Measurements from ENCODE around the gene NHSL2. TPM values are rescaled to one million over a fixed set of nuclear protein-coding genes. Genes with fewer than 3 reads are reported as not detected.
A peak's percentile ranks its signal among the peaks of the same experiment; 100 is the strongest.
"Not testable (repeated sequence)": the region's sequence is repeated elsewhere in the genome, so short reads cannot be mapped to it uniquely, and the experiment has no call there.

The NHSL2 gene
- total and polyA plus RNA-seq, 7 experiments from 2014 or later = 0.18 to 17.0 (median 0.54) TPM

GRCh38 chrX:71873459-71873833 lies 37.2 kb upstream of the NHSL2 start:
- Histone ChIP-seq H3K9me3 (ENCODE audit: control insufficient read depth in 2 of 3, low read length in 3 of 3) (no peaks in the 10 kb centered on the region), H3K4me1 (ENCODE audit: control insufficient read depth in 2 of 2, insufficient read depth in 2 of 2, low read length in 2 of 2) (no peaks in the 10 kb centered on the region), H3K27me3 (ENCODE audit: control insufficient read depth in 2 of 2, insufficient read depth in 2 of 2, low read length in 2 of 2) (no peaks in the 10 kb centered on the region), H3K27ac (ENCODE audit: low read depth, low read length) (no peak overlapping the region), H3K4me3 (ENCODE audit: low read length) (no peak overlapping the region), H3K36me3 (ENCODE audit: control insufficient read depth in 2 of 3, insufficient read depth in 3 of 3, low read length in 3 of 3) (no peaks in the 10 kb centered on the region)
- Mint-ChIP-seq H3K27ac (no peak overlapping the region), H3K9me3 (peaks cover 0 to 10% (median 0%) of the 10 kb centered on the region in 11 donors), H3K4me1 (peaks cover 0 to 7% (median 0%) of the 10 kb centered on the region in 7 donors), H3K27me3 (peaks cover 3 to 19% (median 15%) of the 10 kb centered on the region in 5 donors), H3K4me3 (no peak overlapping the region), H3K36me3 (no peaks in the 10 kb centered on the region)
- ChIA-PET POLR2A (no interaction called here), CTCF (no interaction called here)
- intact Hi-C loops (cut with micrococcal nuclease) = no loop called here
- ATAC-seq (no peak), DNase-seq (no peak)

DNA sequence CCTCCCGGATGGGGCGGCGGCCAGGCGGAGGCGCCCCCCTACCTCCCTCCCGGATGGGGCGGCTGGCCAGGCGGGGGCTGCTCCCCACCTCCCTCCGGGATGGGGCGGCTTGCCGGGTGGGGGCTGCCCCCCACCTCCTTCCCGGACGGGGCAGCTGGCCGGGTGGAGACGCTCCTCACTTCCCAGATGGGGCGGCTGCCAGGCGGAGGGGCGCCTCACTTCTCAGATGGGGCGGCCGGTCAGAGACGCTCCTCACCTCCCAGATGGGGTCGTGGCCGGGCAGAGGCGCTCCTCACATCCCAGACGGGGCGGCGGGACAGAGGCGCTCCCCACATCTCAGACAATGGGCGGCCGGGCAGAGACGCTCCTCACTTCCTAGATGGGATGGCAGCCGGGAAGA lies 33.8 kb upstream of the NHSL2 start:
- POLR2A ChIA-PET; DNase-seq; H3K36me3 Mint-ChIP-seq; H3K9me3 ChIP-seq (ENCODE audit: control insufficient read depth in 2 of 3, low read length in 3 of 3); H3K27ac ChIP-seq (ENCODE audit: low read depth, low read length); H3K36me3 ChIP-seq (ENCODE audit: control insufficient read depth in 2 of 3, insufficient read depth in 3 of 3, low read length in 3 of 3); H3K4me1 Mint-ChIP-seq; ATAC-seq; H3K27me3 ChIP-seq (ENCODE audit: control insufficient read depth in 2 of 2, insufficient read depth in 2 of 2, low read length in 2 of 2); H3K4me1 ChIP-seq (ENCODE audit: control insufficient read depth in 2 of 2, insufficient read depth in 2 of 2, low read length in 2 of 2); H3K27ac Mint-ChIP-seq; H3K4me3 ChIP-seq (ENCODE audit: low read length); H3K4me3 Mint-ChIP-seq; CTCF ChIA-PET; intact Hi-C loops (cut with micrococcal nuclease): not testable (repeated sequence)
- Mint-ChIP-seq H3K27me3 (peaks cover 0 to 20% (median 13%) of the 10 kb centered on the region in 5 donors), H3K9me3 (peaks cover 0 to 14% (median 2%) of the 10 kb centered on the region in 11 donors)

DNA sequence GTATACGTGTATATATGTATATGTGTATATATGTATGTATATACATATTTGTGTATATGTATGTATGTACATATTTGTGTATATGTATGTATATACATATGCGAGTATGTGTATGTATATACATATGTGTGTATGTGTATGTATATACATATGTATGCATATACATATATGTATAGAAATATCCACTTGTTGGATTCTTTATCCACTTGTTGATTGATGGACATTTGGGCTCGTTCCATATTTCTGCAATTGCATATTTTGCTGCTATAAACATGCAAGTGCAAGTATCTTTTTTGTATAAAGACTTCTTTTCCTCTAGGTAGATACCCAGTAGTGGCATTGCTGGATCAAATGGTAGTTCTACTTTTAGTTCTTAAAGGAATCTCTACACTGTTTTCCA lies 25.5 kb upstream of the NHSL2 start:
- CTCF ChIA-PET = no interaction called here
- H3K36me3 Mint-ChIP-seq = no peaks in the 10 kb centered on the region

GRCh38 chrX:71895607-71896006 lies 15.0 kb upstream of the NHSL2 start:
- DNase-seq = no peak
- Mint-ChIP-seq H3K27ac (no peak overlapping the region), H3K4me3 (no peak overlapping the region), H3K9me3 (peaks cover 0 to 3% (median 0%) of the 10 kb centered on the region in 11 donors), H3K36me3 (no peaks in the 10 kb centered on the region), H3K27me3 (peaks cover 0 to 8% (median 3%) of the 10 kb centered on the region in 5 donors), H3K4me1 (peaks cover 0 to 6% (median 0%) of the 10 kb centered on the region in 7 donors)
- intact Hi-C loops (cut with micrococcal nuclease) = no loop called here
- ChIA-PET CTCF (interaction anchor here (0.6 kb wide), 1 partner anchor 504 kb away, joined by 3 read pairs; no protein-coding TSS in a partner anchor), POLR2A (no interaction called here)
- Histone ChIP-seq H3K9me3 (ENCODE audit: control insufficient read depth in 2 of 3, low read length in 3 of 3) (no peaks in the 10 kb centered on the region), H3K36me3 (ENCODE audit: control insufficient read depth in 2 of 3, insufficient read depth in 3 of 3, low read length in 3 of 3) (no peaks in the 10 kb centered on the region), H3K4me3 (ENCODE audit: low read length) (no peak overlapping the region), H3K27me3 (ENCODE audit: control insufficient read depth in 2 of 2, insufficient read depth in 2 of 2, low read length in 2 of 2) (no peaks in the 10 kb centered on the region), H3K4me1 (ENCODE audit: control insufficient read depth in 2 of 2, insufficient read depth in 2 of 2, low read length in 2 of 2) (no peaks in the 10 kb centered on the region), H3K27ac (ENCODE audit: low read depth, low read length) (no peak overlapping the region)
- ATAC-seq = no peak

More for the DNA sequence above, 25.5 kb upstream of the NHSL2 start:
- H3K4me1 ChIP-seq (ENCODE audit: control insufficient read depth in 2 of 2, insufficient read depth in 2 of 2, low read length in 2 of 2) = no peaks in the 10 kb centered on the region
- H3K36me3 ChIP-seq (ENCODE audit: control insufficient read depth in 2 of 3, insufficient read depth in 3 of 3, low read length in 3 of 3) = no peaks in the 10 kb centered on the region
- H3K4me3 ChIP-seq (ENCODE audit: low read length) = no peak overlapping the region
- peaks cover 0 to 5% (median 0%) of the 10 kb centered on the region in 11 donors for H3K9me3 Mint-ChIP-seq
- ATAC-seq (no peak), DNase-seq (no peak)
- H3K27ac ChIP-seq (ENCODE audit: low read depth, low read length) = no peak overlapping the region
- no peaks in the 10 kb centered on the region for H3K4me1 Mint-ChIP-seq
- no peaks in the 10 kb centered on the region for H3K9me3 ChIP-seq (ENCODE audit: control insufficient read depth in 2 of 3, low read length in 3 of 3)
- H3K27me3 ChIP-seq (ENCODE audit: control insufficient read depth in 2 of 2, insufficient read depth in 2 of 2, low read length in 2 of 2) = no peaks in the 10 kb centered on the region
- H3K27ac Mint-ChIP-seq = no peak overlapping the region
- no peak overlapping the region for H3K4me3 Mint-ChIP-seq
- intact Hi-C loops (cut with micrococcal nuclease) = no loop called here
- peaks cover 0 to 13% (median 8%) of the 10 kb centered on the region in 5 donors for H3K27me3 Mint-ChIP-seq
- POLR2A ChIA-PET = no interaction called here

DNA sequence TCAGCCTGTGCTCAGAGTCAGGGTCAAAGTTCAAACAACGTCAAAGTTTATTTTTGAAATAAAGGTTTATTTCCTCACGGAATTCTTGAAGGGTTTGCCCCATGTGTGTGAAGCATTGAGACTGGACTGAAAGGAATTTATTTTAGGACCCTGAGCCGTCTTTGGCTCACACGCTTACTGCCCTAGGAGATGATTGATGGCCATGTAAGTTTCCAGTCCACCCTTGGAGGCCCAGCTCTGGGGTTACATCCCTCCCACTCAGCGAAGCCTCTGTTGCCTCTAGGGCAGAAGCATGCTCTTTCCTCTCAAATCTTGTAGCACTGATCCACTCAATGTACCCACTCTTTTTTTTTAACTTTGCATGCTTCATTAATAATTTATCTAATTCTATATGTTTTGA lies 4.5 kb upstream of the NHSL2 start:
- H3K4me3 ChIP-seq (ENCODE audit: low read length) = no peak overlapping the region
- no peak overlapping the region for H3K4me3 Mint-ChIP-seq
- peaks cover 0 to 2% (median 0%) of the 10 kb centered on the region in 11 donors for H3K9me3 Mint-ChIP-seq
- peaks cover 0 to 8% (median 3%) of the 10 kb centered on the region in 7 donors for H3K4me1 Mint-ChIP-seq
- peaks cover 28 to 33% (median 30%) of the 10 kb centered on the region in 5 donors for H3K27me3 Mint-ChIP-seq
- H3K36me3 Mint-ChIP-seq = no peaks in the 10 kb centered on the region
- H3K27ac ChIP-seq (ENCODE audit: low read depth, low read length) = no peak overlapping the region
- no peaks in the 10 kb centered on the region for H3K4me1 ChIP-seq (ENCODE audit: control insufficient read depth in 2 of 2, insufficient read depth in 2 of 2, low read length in 2 of 2)
- intact Hi-C loops (cut with micrococcal nuclease) = no loop called here
- peaks cover 0 to 3% of the 10 kb centered on the region in 2 donors for H3K27me3 ChIP-seq (ENCODE audit: control insufficient read depth in 2 of 2, insufficient read depth in 2 of 2, low read length in 2 of 2)
- ChIA-PET POLR2A (no interaction called here), CTCF (interaction anchor here (0.6 kb wide), 1 partner anchor 107 kb away, joined by 4 read pairs; no protein-coding TSS in a partner anchor)
- no peak for ATAC-seq
- no peaks in the 10 kb centered on the region for H3K9me3 ChIP-seq (ENCODE audit: control insufficient read depth in 2 of 3, low read length in 3 of 3)
- H3K36me3 ChIP-seq (ENCODE audit: control insufficient read depth in 2 of 3, insufficient read depth in 3 of 3, low read length in 3 of 3) = no peaks in the 10 kb centered on the region
- DNase-seq = no peak
- no peak overlapping the region for H3K27ac Mint-ChIP-seq

GRCh38 chrX:71908387-71908786 lies 2.3 kb upstream of the NHSL2 start:
- CTCF ChIA-PET = no interaction called here
- no peak overlapping the region for H3K27ac Mint-ChIP-seq
- DNase-seq (no peak), ATAC-seq (no peak)
- peaks cover 25 to 50% (median 30%) of the 10 kb centered on the region in 5 donors for H3K27me3 Mint-ChIP-seq
- H3K9me3 Mint-ChIP-seq = peaks cover 0 to 2% (median 0%) of the 10 kb centered on the region in 11 donors
- H3K36me3 ChIP-seq (ENCODE audit: control insufficient read depth in 2 of 3, insufficient read depth in 3 of 3, low read length in 3 of 3) = no peaks in the 10 kb centered on the region
- H3K27me3 ChIP-seq (ENCODE audit: control insufficient read depth in 2 of 2, insufficient read depth in 2 of 2, low read length in 2 of 2) = peaks cover 0 to 3% of the 10 kb centered on the region in 2 donors
- no peaks in the 10 kb centered on the region for H3K4me1 ChIP-seq (ENCODE audit: control insufficient read depth in 2 of 2, insufficient read depth in 2 of 2, low read length in 2 of 2)
- H3K27ac ChIP-seq (ENCODE audit: low read depth, low read length) = no peak overlapping the region
- intact Hi-C loops (cut with micrococcal nuclease) = no loop called here
- no peaks in the 10 kb centered on the region for H3K9me3 ChIP-seq (ENCODE audit: control insufficient read depth in 2 of 3, low read length in 3 of 3)
- POLR2A ChIA-PET = no interaction called here
- H3K4me1 Mint-ChIP-seq = peaks cover 0 to 8% (median 3%) of the 10 kb centered on the region in 7 donors
- H3K36me3 Mint-ChIP-seq = no peaks in the 10 kb centered on the region
- no peak overlapping the region for H3K4me3 Mint-ChIP-seq
- no peak overlapping the region for H3K4me3 ChIP-seq (ENCODE audit: low read length)

- intact Hi-C loops (cut with micrococcal nuclease) = no loop called here
- Histone ChIP-seq H3K4me3 (ENCODE audit: low read length) (no peak overlapping the region), H3K27me3 (ENCODE audit: control insufficient read depth in 2 of 2, insufficient read depth in 2 of 2, low read length in 2 of 2) (peaks cover 0 to 3% of the 10 kb centered on the region in 2 donors), H3K27ac (ENCODE audit: low read depth, low read length) (no peak overlapping the region), H3K4me1 (ENCODE audit: control insufficient read depth in 2 of 2, insufficient read depth in 2 of 2, low read length in 2 of 2) (no peaks in the 10 kb centered on the region), H3K9me3 (ENCODE audit: control insufficient read depth in 2 of 3, low read length in 3 of 3) (no peaks in the 10 kb centered on the region), H3K36me3 (ENCODE audit: control insufficient read depth in 2 of 3, insufficient read depth in 3 of 3, low read length in 3 of 3) (no peaks in the 10 kb centered on the region)
- H3K27me3 Mint-ChIP-seq = peaks cover 28 to 63% (median 30%) of the 10 kb centered on the region in 5 donors
- H3K9me3 Mint-ChIP-seq = peaks cover 0 to 2% (median 0%) of the 10 kb centered on the region in 11 donors
- peaks cover 0 to 8% (median 3%) of the 10 kb centered on the region in 7 donors for H3K4me1 Mint-ChIP-seq
- no peak overlapping the region for H3K27ac Mint-ChIP-seq
- no peak for ATAC-seq
- POLR2A ChIA-PET = no interaction called here
- H3K4me3 Mint-ChIP-seq = peak overlapping the region in 7 of 10 donors; percentile 29 to 75 (median 66)
- DNase-seq = no peak
- CTCF ChIA-PET = no interaction called here
- no peaks in the 10 kb centered on the region for H3K36me3 Mint-ChIP-seq
Measured at GRCh38 chrX:71909956-71910355, 689 bp upstream of the NHSL2 start.
